Neural cell (in vitro differentiated cells): Measurements from ENCODE around the gene PPFIA1. TPM values are rescaled to one million over a fixed set of nuclear protein-coding genes. Genes with fewer than 3 reads are reported as not detected.
"Not testable (repeated sequence)": the region's sequence is repeated elsewhere in the genome, so short reads cannot be mapped to it uniquely, and the experiment has no call there.

Experiments used
- H2AFZ ChIP-seq: fragments of 200-600, 300-800 bp; sonication (generic), shearing (Covaris generic); 2 replicates; pipeline ENCODE4 v1.6.0; 2014; ENCODE audit warnings: low read depth, mild to moderate bottlenecking, antibody characterized with exemption, low read length, moderate library complexity
- H3F3A ChIP-seq: fragments of 200-600 bp; shearing (Covaris generic); 2 replicates; pipeline ENCODE4 v1.6.1; 2016; ENCODE audit warnings: mild to moderate bottlenecking, moderate library complexity, mixed read lengths, antibody characterized with exemption, low read length; ENCODE audit not compliant: insufficient read depth, poor library complexity, severe bottlenecking
- H3K27ac ChIP-seq: fragments of 200-600, 300-800 bp; sonication (generic), shearing (Covaris generic); 2 replicates; pipeline ENCODE4 v1.5.1; 2014; ENCODE audit warnings: mild to moderate bottlenecking, low read length, moderate library complexity
- H3K27me3 ChIP-seq: fragments of 300-800, 200-600 bp; sonication (generic), shearing (Covaris generic); 2 replicates; pipeline ENCODE4 v1.6.0; 2014; ENCODE audit warnings: mild to moderate bottlenecking, low read depth, low read length, moderate library complexity; ENCODE audit not compliant: insufficient read depth
- H3K36me3 ChIP-seq: fragments of 300-800, 200-600 bp; sonication (generic), shearing (Covaris generic); 2 replicates; pipeline ENCODE4 v1.5.1; 2014; ENCODE audit warnings: mild to moderate bottlenecking, antibody characterized with exemption, low read length, moderate library complexity; ENCODE audit not compliant: insufficient read depth
- H3K4me2 ChIP-seq: fragments of 300-800, 200-600 bp; sonication (generic), shearing (Covaris generic); 2 replicates; pipeline ENCODE4 v1.6.0; 2014; ENCODE audit warnings: mild to moderate bottlenecking, low read length
- H3K4me3 ChIP-seq: fragments of 300-800, 200-600 bp; sonication (generic), shearing (Covaris generic); 2 replicates; pipeline ENCODE4 v1.5.1; 2014; ENCODE audit warnings: mild to moderate bottlenecking, low read length, moderate library complexity
- H3K79me2 ChIP-seq: fragments of 200-600 bp; shearing (Covaris generic); replicated peaks from 2 replicates; pipeline ENCODE4 v1.6.0; 2014; ENCODE audit warnings: mild to moderate bottlenecking, low read length, moderate library complexity; ENCODE audit not compliant: insufficient read depth
- H3K9ac ChIP-seq: fragments of 300-800, 200-600 bp; sonication (generic), shearing (Covaris generic); 2 replicates; pipeline ENCODE4 v1.6.1; 2016; ENCODE audit warnings: mild to moderate bottlenecking, low read length, mixed read lengths
- H3K9me2 ChIP-seq: fragments of 200-600 bp; shearing (Covaris generic); 2 replicates; pipeline ENCODE4 v1.6.1; 2016; ENCODE audit warnings: mild to moderate bottlenecking, low read length, mixed read lengths; ENCODE audit not compliant: insufficient read depth
- H3K9me3 ChIP-seq: fragments of 200-600, 300-800 bp; sonication (generic), shearing (Covaris generic); 2 replicates; pipeline ENCODE4 v1.6.1; 2016; ENCODE audit warnings: mild to moderate bottlenecking, mixed run types, low read length, moderate library complexity, mixed read lengths
- H4K20me1 ChIP-seq: fragments of 200-600 bp; shearing (Covaris generic); 2 replicates; pipeline ENCODE4 v1.6.1; 2016; ENCODE audit warnings: mild to moderate bottlenecking, mixed run types; ENCODE audit not compliant: insufficient read depth
- EP300 ChIP-seq: fragments of 450-650 bp; conservative IDR thresholded peaks from 2 replicates; pipeline ENCODE4 v1.6.1; 2014; ENCODE audit warnings: antibody characterized with exemption, mild to moderate bottlenecking, moderate library complexity; ENCODE audit not compliant: poor library complexity, severe bottlenecking
- EZH2 ChIP-seq: fragments of 200-600, 300-800 bp; shearing (Covaris generic), sonication (generic); IDR thresholded peaks from 2 replicates; pipeline ENCODE4 v1.6.1; 2014; ENCODE audit warnings: antibody characterized with exemption, low read length, borderline replicate concordance, mild to moderate bottlenecking; ENCODE audit not compliant: insufficient read depth, poor library complexity, severe bottlenecking
- MXI1 ChIP-seq: fragments of 450-650 bp; conservative IDR thresholded peaks from 2 replicates; pipeline ENCODE4 v1.6.1; 2014; ENCODE audit warnings: antibody characterized with exemption, mild to moderate bottlenecking; ENCODE audit not compliant: poor library complexity, severe bottlenecking
- POLR2AphosphoS5 ChIP-seq: IDR thresholded peaks from 2 replicates; pipeline ENCODE4 v1.6.1; 2012
- RAD21 ChIP-seq: fragments of 450-650 bp; conservative IDR thresholded peaks from 2 replicates; pipeline ENCODE4 v1.6.1; 2014; ENCODE audit warnings: antibody characterized with exemption, mild to moderate bottlenecking, moderate library complexity
- SMC3 ChIP-seq: fragments of 450-650 bp; conservative IDR thresholded peaks from 2 replicates; pipeline ENCODE4 v1.6.1; 2014; ENCODE audit warnings: antibody characterized with exemption, mild to moderate bottlenecking, moderate library complexity; ENCODE audit not compliant: poor library complexity
- TAF1 ChIP-seq: IDR thresholded peaks from 2 replicates; pipeline ENCODE4 v1.6.1; 2012; ENCODE audit warnings: low read depth
- polyA plus RNA-seq: library from polyadenylated mRNA; depleted of rRNA; stranded (reverse); fragments of >200 nt; gene quantifications from 2 replicates; pipeline ENCODE4 v1.2.3, GENCODE V29; 2014
- TF ChIP-seq, protein P1 (sequence below): fragments of 450-650 bp; IDR thresholded peaks from 2 replicates; pipeline ENCODE4 v1.5.1; 2014; ENCODE audit warnings: antibody characterized with exemption, mild to moderate bottlenecking, moderate library complexity; ENCODE audit not compliant: poor library complexity, severe bottlenecking
- TF ChIP-seq, protein P2 (sequence below): IDR thresholded peaks from 2 replicates; pipeline ENCODE4 v1.6.1; 2012; ENCODE audit warnings: borderline replicate concordance

The PPFIA1 gene
- polyA plus RNA-seq, 1 donor from 2014 or later, result 48.9 TPM

DNA sequence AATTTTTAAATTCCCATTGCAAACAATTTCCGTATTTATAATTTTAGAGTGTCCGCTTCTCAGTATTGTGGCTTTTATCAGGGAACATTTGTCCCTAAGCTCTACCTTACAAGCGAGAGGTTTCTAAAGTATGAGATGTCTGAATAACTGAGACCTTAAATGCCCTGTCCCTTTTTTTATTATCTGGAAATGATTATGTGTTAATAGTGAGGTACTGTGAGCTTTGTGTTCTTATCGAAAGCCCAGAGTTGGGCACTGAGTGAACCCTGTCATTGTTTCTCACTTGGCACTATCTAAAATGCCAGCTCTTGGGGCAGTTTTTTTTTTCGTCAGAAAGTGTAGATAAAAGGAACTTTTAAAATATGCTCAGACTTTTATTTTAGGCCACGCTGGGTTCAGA is 137.3 kb downstream of the PPFIA1 start:
- Histone ChIP-seq H3K79me2 (peaks cover 17% of the 10 kb centered on the region), H2AFZ (no peak overlapping the region), H3K9me3 (no peaks in the 10 kb centered on the region), H3K27me3 (no peaks in the 10 kb centered on the region), H4K20me1 (peaks cover 4% of the 10 kb centered on the region), H3K4me3 (no peak overlapping the region), H3K9me2 (no peaks in the 10 kb centered on the region), H3F3A (no peaks in the 10 kb centered on the region), H3K36me3 (peaks cover 5% of the 10 kb centered on the region), H3K9ac (no peak overlapping the region), H3K27ac (no peak overlapping the region), H3K4me2 (no peak overlapping the region)
- TF ChIP-seq, protein P1, sequence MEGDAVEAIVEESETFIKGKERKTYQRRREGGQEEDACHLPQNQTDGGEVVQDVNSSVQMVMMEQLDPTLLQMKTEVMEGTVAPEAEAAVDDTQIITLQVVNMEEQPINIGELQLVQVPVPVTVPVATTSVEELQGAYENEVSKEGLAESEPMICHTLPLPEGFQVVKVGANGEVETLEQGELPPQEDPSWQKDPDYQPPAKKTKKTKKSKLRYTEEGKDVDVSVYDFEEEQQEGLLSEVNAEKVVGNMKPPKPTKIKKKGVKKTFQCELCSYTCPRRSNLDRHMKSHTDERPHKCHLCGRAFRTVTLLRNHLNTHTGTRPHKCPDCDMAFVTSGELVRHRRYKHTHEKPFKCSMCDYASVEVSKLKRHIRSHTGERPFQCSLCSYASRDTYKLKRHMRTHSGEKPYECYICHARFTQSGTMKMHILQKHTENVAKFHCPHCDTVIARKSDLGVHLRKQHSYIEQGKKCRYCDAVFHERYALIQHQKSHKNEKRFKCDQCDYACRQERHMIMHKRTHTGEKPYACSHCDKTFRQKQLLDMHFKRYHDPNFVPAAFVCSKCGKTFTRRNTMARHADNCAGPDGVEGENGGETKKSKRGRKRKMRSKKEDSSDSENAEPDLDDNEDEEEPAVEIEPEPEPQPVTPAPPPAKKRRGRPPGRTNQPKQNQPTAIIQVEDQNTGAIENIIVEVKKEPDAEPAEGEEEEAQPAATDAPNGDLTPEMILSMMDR, result no peak
- TF ChIP-seq, protein P2, sequence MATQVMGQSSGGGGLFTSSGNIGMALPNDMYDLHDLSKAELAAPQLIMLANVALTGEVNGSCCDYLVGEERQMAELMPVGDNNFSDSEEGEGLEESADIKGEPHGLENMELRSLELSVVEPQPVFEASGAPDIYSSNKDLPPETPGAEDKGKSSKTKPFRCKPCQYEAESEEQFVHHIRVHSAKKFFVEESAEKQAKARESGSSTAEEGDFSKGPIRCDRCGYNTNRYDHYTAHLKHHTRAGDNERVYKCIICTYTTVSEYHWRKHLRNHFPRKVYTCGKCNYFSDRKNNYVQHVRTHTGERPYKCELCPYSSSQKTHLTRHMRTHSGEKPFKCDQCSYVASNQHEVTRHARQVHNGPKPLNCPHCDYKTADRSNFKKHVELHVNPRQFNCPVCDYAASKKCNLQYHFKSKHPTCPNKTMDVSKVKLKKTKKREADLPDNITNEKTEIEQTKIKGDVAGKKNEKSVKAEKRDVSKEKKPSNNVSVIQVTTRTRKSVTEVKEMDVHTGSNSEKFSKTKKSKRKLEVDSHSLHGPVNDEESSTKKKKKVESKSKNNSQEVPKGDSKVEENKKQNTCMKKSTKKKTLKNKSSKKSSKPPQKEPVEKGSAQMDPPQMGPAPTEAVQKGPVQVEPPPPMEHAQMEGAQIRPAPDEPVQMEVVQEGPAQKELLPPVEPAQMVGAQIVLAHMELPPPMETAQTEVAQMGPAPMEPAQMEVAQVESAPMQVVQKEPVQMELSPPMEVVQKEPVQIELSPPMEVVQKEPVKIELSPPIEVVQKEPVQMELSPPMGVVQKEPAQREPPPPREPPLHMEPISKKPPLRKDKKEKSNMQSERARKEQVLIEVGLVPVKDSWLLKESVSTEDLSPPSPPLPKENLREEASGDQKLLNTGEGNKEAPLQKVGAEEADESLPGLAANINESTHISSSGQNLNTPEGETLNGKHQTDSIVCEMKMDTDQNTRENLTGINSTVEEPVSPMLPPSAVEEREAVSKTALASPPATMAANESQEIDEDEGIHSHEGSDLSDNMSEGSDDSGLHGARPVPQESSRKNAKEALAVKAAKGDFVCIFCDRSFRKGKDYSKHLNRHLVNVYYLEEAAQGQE, result no peak
- TF ChIP-seq RAD21, result no peak
- TF ChIP-seq EZH2, result no peak
- TF ChIP-seq SMC3, result no peak
- no peak for TF ChIP-seq POLR2AphosphoS5
- no peak for TF ChIP-seq MXI1

DNA sequence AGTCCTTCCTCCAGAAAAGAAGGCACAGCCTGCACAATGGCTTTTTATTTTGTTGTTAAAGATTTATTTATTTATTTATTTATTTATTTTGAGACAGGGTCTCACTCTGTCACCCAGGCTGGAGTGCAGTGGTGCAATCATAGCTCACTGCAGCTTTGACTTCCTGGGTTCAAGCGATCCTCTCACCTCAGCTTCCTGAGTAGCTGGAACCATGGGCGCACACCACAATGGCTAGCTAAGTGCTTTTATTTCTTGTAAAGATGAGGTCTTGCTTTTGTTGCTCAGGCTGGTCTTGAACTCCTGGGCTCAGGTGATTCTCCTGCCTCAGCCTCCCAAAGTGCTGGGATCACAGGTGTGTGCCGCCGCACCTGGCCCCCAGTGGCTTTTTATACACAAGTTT is 137.8 kb downstream of the PPFIA1 start:
- not testable (repeated sequence) for H4K20me1 ChIP-seq, H3K9me3 ChIP-seq, H3K4me3 ChIP-seq, H3K27me3 ChIP-seq, H2AFZ ChIP-seq, H3K27ac ChIP-seq, H3K9ac ChIP-seq, H3K4me2 ChIP-seq, H3K36me3 ChIP-seq, H3F3A ChIP-seq, H3K9me2 ChIP-seq
- peaks cover 13% of the 10 kb centered on the region for H3K79me2 ChIP-seq

DNA sequence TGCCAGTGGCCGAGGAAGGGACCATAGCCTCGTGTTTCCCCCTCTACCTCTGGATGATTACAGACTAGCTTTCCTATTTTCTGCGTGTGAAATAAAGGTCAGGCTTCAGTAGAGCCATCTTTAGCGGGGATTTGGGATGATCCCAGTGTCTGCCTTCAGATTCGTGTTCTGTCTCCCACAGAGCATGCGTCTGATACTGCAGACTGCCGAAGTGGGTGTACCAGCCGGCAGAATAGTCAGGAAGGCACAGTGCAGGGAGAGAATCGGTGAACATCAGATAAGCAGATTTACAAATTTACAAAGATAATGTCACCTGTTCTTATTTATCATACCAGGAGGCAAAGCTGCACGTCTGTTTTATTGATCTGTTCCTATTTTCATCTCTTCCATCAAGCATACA is 138.9 kb downstream of the PPFIA1 start:
- Histone ChIP-seq H3K27me3 (no peaks in the 10 kb centered on the region), H3K9me3 (no peaks in the 10 kb centered on the region), H3K4me3 (no peak overlapping the region), H4K20me1 (peaks cover 4% of the 10 kb centered on the region), H3K79me2 (peaks cover 4% of the 10 kb centered on the region), H3K9me2 (no peaks in the 10 kb centered on the region), H3K27ac (no peak overlapping the region), H3K9ac (no peak overlapping the region), H3K4me2 (no peak overlapping the region), H3F3A (no peaks in the 10 kb centered on the region), H3K36me3 (peaks cover 5% of the 10 kb centered on the region), H2AFZ (no peak overlapping the region)
- TF ChIP-seq RAD21, result no peak
- TF ChIP-seq SMC3, result no peak
- no peak for TF ChIP-seq TAF1
- TF ChIP-seq EP300, result no peak
- TF ChIP-seq EZH2, result no peak
- TF ChIP-seq, protein P2, result no peak
- TF ChIP-seq POLR2AphosphoS5, result no peak
- no peak for TF ChIP-seq MXI1
